Activated CD4-positive, alpha-beta T cell treated with anti-CD3 and anti-CD28 coated beads, Interleukin-2, amount 50 U/mL, for 4 hours (primary cell): ENCODE results near the gene CFAP57.
"Not testable (repeated sequence)": the region's sequence is repeated elsewhere in the genome, so short reads cannot be mapped to it uniquely, and the experiment has no call there.

Experiments
- DNase-seq, 2 experiments: peaks; one replicate each; pipeline ENCODE4 v3.0.0-alpha.2; 2020

The CFAP57 gene

GRCh38 chr1:43174873-43175272 lies 2.7 kb downstream of the CFAP57 start:
- no peak for DNase-seq

DNA sequence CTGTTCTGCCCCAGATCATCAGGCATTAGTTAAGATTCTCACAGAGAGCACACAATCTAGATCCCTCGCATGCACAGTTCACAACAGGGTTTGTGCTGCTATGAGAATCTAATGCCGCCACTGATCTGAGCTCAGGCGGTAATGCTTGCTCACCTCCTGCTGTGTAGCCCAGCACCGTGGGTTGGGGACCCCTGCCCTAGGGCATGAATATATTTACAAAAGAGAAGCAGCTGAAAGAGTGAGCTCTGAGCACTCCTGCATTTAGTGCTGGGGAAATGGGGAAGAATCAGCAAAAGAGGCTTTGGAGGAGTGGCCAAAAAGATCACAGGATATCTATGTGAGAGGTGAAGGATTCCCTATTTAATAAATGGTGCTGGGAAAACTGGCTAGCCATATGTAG lies 5.6 kb downstream of the CFAP57 start:
- no peak for DNase-seq

DNA sequence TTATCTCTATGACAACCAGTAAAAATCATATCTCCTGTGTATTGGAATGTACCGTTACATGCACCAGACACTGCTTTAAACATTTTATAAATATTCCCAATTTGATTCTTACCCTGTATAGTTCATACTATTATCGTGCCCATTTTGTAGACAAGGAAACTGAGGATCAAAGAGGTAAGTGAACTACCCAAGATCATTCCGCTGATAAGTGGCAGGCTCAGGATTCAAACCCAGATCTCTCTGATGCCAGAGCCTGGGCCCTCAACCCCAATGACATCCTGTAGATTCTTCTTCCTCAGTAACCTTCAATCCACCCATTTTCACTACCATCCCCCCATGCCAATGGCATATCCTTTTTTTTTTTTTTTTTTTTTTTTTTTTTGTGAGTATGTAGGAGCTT lies 12.3 kb downstream of the CFAP57 start:
- DNase-seq: no peak

DNA sequence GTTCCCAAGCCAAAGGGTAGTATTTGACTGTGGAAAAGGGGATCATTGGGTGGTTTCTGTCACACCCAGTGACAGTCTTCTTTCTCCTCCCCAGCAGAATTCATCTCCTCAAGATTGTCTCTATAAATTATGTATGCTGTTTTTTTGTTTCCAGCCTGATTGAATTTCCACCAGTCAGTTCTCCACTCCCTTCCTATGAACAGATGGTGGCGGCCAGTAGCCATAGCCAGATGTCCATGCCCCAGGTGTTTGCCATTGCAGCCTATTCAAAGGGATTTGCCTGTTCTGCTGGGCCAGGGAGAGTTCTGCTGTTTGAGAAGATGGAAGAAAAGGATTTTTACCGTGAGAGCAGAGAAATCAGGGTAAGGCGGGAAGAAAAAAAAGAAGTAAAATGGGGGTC lies 12.9 kb downstream of the CFAP57 start:
- no peak for DNase-seq

DNA sequence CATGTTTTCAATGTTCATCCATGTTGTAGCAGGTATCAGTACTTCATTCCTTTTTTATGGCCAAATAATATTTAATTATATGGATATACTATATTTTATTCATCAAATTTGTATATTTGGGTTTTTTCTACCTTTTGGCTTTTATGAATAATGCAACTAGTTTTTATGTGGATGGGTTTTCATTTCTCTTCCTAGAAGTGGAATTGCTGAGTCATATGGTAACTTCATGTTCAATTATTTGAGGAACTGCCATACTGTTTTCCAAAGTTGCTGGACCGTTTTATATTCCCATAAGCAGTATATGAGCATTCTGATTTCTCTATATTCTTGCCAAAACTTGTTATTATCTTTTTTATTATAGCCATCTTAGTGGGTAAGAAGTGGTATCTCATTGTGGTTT lies 16.0 kb downstream of the CFAP57 start:
- DNase-seq: no peak

- no peak for DNase-seq
These were observed 22.4 kb downstream of the CFAP57 start for GRCh38 chr1:43194509-43194908.

DNA sequence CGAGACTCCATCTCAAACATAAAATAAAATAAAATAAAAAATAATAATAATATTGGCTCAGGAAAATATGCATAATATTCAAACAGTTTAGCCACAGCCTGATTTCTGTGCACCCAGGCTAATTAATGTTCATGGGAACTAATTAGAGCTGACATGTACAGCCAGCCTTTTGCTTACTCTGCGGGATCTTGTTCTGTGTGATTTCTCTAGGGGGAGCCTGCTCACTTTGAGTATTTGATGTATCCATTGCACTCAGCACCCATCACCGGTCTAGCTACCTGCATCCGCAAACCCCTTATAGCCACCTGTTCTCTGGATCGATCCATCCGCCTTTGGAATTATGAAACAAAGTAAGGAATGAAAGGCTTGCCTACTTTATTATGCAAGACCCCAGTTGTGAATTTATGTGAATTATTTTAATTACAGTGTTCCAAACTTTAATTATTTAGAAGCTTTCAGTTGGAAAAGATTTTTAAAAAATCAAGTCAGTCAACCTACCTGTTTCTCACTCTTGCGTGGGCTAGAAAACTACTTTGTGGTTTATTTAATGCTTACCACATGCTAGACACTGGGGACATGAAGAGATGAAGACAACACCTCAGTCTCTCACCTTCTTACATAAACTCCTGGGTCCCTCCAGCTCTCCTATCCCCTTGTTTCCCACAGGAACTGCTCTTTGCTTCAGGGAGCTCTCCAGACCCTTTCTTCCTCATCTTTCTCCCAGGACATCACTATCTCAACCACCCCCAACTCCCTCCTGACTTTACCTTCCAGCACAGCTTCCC lies 25.4 kb downstream of the CFAP57 start:
- no peak for DNase-seq

- DNase-seq: no peak
These were observed 27.1 kb downstream of the CFAP57 start for GRCh38 chr1:43199093-43199726.

- no peak for DNase-seq
These were observed 31.7 kb downstream of the CFAP57 start for GRCh38 chr1:43203859-43204258.

GRCh38 chr1:43204394-43204793 lies 32.3 kb downstream of the CFAP57 start:
- no peak for DNase-seq

DNA sequence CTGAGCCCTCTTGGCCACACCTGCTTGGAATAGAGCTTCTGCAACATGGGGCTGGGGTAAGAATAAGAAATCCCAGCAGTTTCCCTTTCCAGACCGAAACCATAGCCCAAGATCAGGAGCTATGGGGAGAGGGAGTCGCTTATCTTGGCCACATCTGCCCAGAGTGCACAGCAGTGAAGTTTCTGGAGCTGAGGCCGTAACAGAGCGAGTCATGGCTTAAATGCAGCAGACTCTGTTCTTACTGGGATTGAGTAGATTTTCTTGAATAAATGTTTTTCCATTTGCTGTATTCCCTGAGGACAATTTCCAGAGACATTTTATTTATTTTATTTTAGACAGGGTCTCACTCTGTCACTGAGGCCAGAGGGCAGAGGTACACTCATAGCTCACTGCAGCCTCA lies 33.5 kb downstream of the CFAP57 start:
- no peak for DNase-seq

DNA sequence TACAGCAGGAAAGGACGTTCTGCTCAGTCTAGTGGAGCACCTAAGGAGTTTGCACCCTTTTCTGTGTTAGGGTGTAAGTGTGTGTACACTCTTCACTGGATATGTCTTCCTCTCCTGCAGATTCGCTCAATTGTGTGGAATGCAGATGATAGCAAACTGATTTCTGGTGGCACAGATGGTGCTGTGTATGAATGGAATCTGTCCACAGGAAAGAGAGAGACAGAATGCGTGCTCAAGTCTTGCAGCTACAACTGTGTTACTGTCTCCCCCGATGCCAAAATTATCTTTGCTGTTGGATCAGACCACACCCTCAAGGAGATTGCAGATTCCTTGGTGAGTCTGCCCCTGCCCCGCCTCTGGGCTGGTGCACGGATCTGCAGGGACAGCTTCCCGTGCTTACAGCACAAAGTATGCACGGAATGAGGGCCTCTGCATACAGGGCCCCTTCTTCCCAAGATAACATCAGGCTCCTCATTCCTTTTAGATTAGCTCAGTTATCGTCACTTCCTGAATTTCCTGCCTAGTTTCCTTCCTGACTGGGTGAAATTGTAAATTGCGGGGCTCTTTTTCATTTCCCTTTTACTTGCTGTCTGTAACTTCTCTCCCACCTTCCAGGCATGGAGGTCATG lies 34.6 kb downstream of the CFAP57 start:
- no peak for DNase-seq

- no peak for DNase-seq
These were observed 35.2 kb downstream of the CFAP57 start for GRCh38 chr1:43207229-43207853.

GRCh38 chr1:43208277-43208676 lies 36.1 kb downstream of the CFAP57 start:
- not testable (repeated sequence) for DNase-seq

DNA sequence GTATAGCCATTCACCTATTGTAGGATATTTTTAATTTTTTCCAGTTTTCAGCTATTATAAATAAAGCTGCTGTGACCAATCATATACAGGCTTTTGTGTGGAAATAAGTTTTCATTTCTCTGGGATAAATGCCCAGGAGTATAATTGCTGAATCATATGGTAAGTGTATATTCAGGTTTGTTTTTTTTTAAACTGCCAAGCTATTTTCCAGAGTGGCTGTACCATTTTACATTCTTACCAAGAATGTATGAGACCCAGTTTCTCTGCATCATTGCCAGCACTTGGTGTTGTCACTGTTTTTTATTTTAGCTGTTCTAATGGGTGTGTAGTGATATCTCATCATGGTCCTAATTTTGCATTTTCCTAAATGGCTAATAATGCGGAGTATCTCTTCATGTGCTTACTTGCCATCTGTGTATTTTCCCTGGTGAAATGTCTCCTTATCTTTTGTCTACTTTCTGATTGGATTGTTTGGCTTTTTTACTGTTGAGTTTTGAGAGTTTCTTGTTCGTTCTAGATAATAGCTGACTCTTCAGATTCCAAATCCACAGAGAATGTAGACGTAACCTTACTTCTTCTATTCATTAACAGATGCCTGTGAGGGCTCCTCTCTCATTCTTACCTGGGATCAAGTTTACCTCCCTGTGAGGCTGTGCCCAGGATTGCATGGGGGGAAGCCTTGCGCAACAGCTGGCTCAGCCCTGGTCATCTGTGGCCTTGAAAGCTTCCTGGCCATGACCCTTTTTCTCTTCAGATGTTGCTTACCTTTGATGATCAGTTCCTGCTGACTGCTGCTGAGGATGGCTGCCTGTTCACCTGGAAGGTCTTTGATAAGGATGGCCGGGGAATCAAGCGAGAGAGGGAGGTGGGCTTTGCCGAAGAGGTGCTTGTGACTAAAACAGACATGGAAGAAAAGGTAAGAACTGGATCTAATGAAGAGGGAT lies 42.6 kb downstream of the CFAP57 start:
- no peak for DNase-seq

DNA sequence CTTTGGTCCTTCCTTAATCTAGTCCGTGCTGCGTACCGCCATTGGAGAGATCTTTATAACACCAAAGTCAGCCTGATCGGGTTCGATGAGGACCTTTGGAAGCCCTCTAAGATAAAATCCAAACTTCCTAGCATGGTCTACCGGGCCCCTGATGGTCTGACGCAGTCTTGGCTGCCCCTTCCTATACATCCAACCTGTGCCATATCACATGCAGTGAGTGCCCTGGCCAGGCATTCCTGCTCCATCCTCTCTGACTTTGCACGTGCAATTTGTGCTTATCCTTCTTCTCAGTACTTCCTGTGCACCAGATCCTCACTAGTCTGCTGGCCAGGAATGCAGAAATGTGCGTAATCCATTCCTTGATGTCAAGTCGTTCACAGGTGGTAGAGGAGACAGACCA lies 45.6 kb downstream of the CFAP57 start:
- no peak for DNase-seq

- no peak for DNase-seq
These were observed 49.0 kb downstream of the CFAP57 start for GRCh38 chr1:43220905-43221778.

GRCh38 chr1:43221797-43222196 lies 49.7 kb downstream of the CFAP57 start:
- DNase-seq: no peak

DNA sequence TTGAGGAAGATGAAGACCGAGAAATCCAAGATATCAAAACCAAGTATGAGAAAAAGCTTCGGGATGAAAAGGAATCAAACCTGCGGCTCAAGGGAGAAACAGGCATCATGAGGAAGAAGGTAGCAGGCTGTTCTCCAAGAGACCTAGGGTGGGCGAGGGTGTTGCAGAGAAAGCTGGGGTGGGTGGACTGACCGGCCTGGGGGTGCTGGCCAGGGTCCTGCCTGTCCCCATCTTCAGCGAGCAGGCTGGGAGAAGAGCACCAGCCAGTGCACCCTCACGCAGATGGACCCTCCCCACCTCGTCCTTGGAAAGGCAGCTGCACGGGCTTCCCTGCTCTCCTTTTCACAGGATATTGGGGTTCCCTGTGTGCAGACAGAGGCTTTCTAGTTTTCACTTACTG lies 50.7 kb downstream of the CFAP57 start:
- DNase-seq: no peak

- no peak for DNase-seq
These were observed 53.0 kb downstream of the CFAP57 start for GRCh38 chr1:43225168-43225567.

DNA sequence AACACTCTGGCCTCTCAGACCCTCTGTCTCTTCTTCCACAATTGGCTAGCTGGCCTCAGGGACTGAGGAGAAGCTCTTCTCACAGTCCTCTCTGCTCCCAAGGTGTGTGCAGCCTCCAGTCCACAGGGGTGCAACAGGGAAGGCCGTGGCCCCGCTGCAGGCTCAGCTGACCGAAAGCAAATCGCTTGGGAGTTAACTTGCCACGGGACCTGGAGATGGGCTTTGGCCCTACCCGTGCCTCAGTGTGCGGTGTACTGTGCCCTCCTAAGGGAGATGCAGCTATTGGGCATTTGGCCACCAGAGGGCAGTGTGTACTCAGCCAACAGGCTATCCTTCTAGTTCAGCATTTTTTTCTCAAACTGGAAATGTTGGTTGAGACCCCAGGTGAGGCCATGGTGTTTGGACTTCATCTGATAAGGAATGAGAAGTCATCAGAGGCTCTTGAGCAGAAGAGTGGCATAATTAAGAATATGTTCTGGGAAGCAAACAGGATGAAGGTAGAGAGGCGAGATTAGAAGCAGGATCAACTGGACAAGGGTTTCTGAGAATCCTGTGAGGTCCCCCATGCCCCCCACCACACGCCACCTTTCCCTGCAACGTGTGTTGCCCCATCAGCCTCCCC lies 55.1 kb downstream of the CFAP57 start:
- peak; percentile 81 to 88 for DNase-seq
